ENCODE data around the gene ZNF575.
A peak's percentile ranks its signal among the peaks of the same experiment; 100 is the strongest.

The ZNF575 gene

GRCh38 chr19:43532962-43533545, at the start of gene ZNF575:
ZNF575 (plus strand) TSS chr19:43533188; CDS start chr19:43534423, 1,235 bp downstream.
- no peaks in the 10 kb centered on the region for H3K27me3 ChIP-seq (ENCODE audit: control insufficient read depth, insufficient read depth, low read length)
- H3K4me3 ChIP-seq (ENCODE audit: low read length), result peak within 1 kb of the TSS; percentile 58; the same call in 1 of the 2 replicates
- H3K9me3 ChIP-seq (ENCODE audit: control insufficient read depth, insufficient read depth, low read length), result no peaks in the 10 kb centered on the region
- WGBS (ENCODE audit: insufficient coverage, insufficient read length), result no CpG with 5 or more reads among the region's 47 CpGs
- peak within 1 kb of the TSS; percentile 6 for H3K27ac ChIP-seq (ENCODE audit: low read length)
- H3K36me3 ChIP-seq (ENCODE audit: control insufficient read depth, insufficient read depth, low read length), result no peaks in the 10 kb centered on the region
- DNase-seq (ENCODE audit: low read depth, low spot score), result peak; percentile 92
- no peaks in the 10 kb centered on the region; the same call in 1 of the 2 replicates for H3K4me1 ChIP-seq (ENCODE audit: control insufficient read depth, insufficient read depth, low read length)

GRCh38 chr19:43483281-43483680, 49.7 kb upstream of the ZNF575 start:
- Histone ChIP-seq H3K36me3 (ENCODE audit: control insufficient read depth, insufficient read depth, low read length) (no peaks in the 10 kb centered on the region), H3K4me3 (ENCODE audit: low read length) (no peak overlapping the region), H3K27me3 (ENCODE audit: control insufficient read depth, insufficient read depth, low read length) (no peaks in the 10 kb centered on the region), H3K9me3 (ENCODE audit: control insufficient read depth, insufficient read depth, low read length) (no peaks in the 10 kb centered on the region), H3K4me1 (ENCODE audit: control insufficient read depth, insufficient read depth, low read length) (no peaks in the 10 kb centered on the region), H3K27ac (ENCODE audit: low read length) (no peak overlapping the region)
- no peak for DNase-seq (ENCODE audit: low read depth, low spot score)
- WGBS (ENCODE audit: insufficient coverage, insufficient read length), result no CpG with 5 or more reads among the region's 6 CpGs

GRCh38 chr19:43485951-43486350, 47.0 kb upstream of the ZNF575 start:
- Histone ChIP-seq H3K36me3 (ENCODE audit: control insufficient read depth, insufficient read depth, low read length) (no peaks in the 10 kb centered on the region), H3K4me3 (ENCODE audit: low read length) (no peak overlapping the region), H3K27ac (ENCODE audit: low read length) (no peak overlapping the region), H3K27me3 (ENCODE audit: control insufficient read depth, insufficient read depth, low read length) (no peaks in the 10 kb centered on the region), H3K9me3 (ENCODE audit: control insufficient read depth, insufficient read depth, low read length) (no peaks in the 10 kb centered on the region), H3K4me1 (ENCODE audit: control insufficient read depth, insufficient read depth, low read length) (no peaks in the 10 kb centered on the region)
- DNase-seq (ENCODE audit: low read depth, low spot score), result no peak
- WGBS (ENCODE audit: insufficient coverage, insufficient read length), result no CpG with 5 or more reads among the region's 6 CpGs

- no peak overlapping the region for H3K27ac ChIP-seq (ENCODE audit: low read length)
- no peak for DNase-seq (ENCODE audit: low read depth, low spot score)
- WGBS (ENCODE audit: insufficient coverage, insufficient read length), result no CpG with 5 or more reads among the region's 7 CpGs
- no peak overlapping the region for H3K4me3 ChIP-seq (ENCODE audit: low read length)
- no peaks in the 10 kb centered on the region for H3K4me1 ChIP-seq (ENCODE audit: control insufficient read depth, insufficient read depth, low read length)
- H3K27me3 ChIP-seq (ENCODE audit: control insufficient read depth, insufficient read depth, low read length), result no peaks in the 10 kb centered on the region
- no peaks in the 10 kb centered on the region for H3K9me3 ChIP-seq (ENCODE audit: control insufficient read depth, insufficient read depth, low read length)
- H3K36me3 ChIP-seq (ENCODE audit: control insufficient read depth, insufficient read depth, low read length), result no peaks in the 10 kb centered on the region
Observed at GRCh38 chr19:43486412-43486811, 46.6 kb upstream of the ZNF575 start.

- WGBS (ENCODE audit: insufficient coverage, insufficient read length), result no CpG with 5 or more reads among the region's 8 CpGs
- no peaks in the 10 kb centered on the region for H3K27me3 ChIP-seq (ENCODE audit: control insufficient read depth, insufficient read depth, low read length)
- H3K27ac ChIP-seq (ENCODE audit: low read length), result no peak overlapping the region
Observed at GRCh38 chr19:43488179-43488578, 44.8 kb upstream of the ZNF575 start.

GRCh38 chr19:43489310-43489709, 43.7 kb upstream of the ZNF575 start:
- Histone ChIP-seq H3K4me1 (ENCODE audit: control insufficient read depth, insufficient read depth, low read length) (no peaks in the 10 kb centered on the region), H3K36me3 (ENCODE audit: control insufficient read depth, insufficient read depth, low read length) (no peaks in the 10 kb centered on the region), H3K9me3 (ENCODE audit: control insufficient read depth, insufficient read depth, low read length) (no peaks in the 10 kb centered on the region), H3K4me3 (ENCODE audit: low read length) (no peak overlapping the region), H3K27me3 (ENCODE audit: control insufficient read depth, insufficient read depth, low read length) (no peaks in the 10 kb centered on the region), H3K27ac (ENCODE audit: low read length) (no peak overlapping the region)
- no CpG with 5 or more reads among the region's 5 CpGs for WGBS (ENCODE audit: insufficient coverage, insufficient read length)
- DNase-seq (ENCODE audit: low read depth, low spot score), result no peak

More at GRCh38 chr19:43488179-43488578, 44.8 kb upstream of the ZNF575 start:
- DNase-seq (ENCODE audit: low read depth, low spot score), result no peak
- Histone ChIP-seq H3K36me3 (ENCODE audit: control insufficient read depth, insufficient read depth, low read length) (no peaks in the 10 kb centered on the region), H3K4me1 (ENCODE audit: control insufficient read depth, insufficient read depth, low read length) (no peaks in the 10 kb centered on the region), H3K9me3 (ENCODE audit: control insufficient read depth, insufficient read depth, low read length) (no peaks in the 10 kb centered on the region), H3K4me3 (ENCODE audit: low read length) (no peak overlapping the region)

GRCh38 chr19:43489979-43490599, 42.9 kb upstream of the ZNF575 start:
- H3K27ac ChIP-seq (ENCODE audit: low read length), result no peak overlapping the region
- no peaks in the 10 kb centered on the region for H3K27me3 ChIP-seq (ENCODE audit: control insufficient read depth, insufficient read depth, low read length)
- H3K4me1 ChIP-seq (ENCODE audit: control insufficient read depth, insufficient read depth, low read length), result no peaks in the 10 kb centered on the region
- no peaks in the 10 kb centered on the region for H3K9me3 ChIP-seq (ENCODE audit: control insufficient read depth, insufficient read depth, low read length)
- no peaks in the 10 kb centered on the region for H3K36me3 ChIP-seq (ENCODE audit: control insufficient read depth, insufficient read depth, low read length)
- DNase-seq (ENCODE audit: low read depth, low spot score), result no peak
- WGBS (ENCODE audit: insufficient coverage, insufficient read length), result no CpG with 5 or more reads among the region's 7 CpGs
- no peak overlapping the region for H3K4me3 ChIP-seq (ENCODE audit: low read length)

GRCh38 chr19:43490759-43491158, 42.2 kb upstream of the ZNF575 start:
- H3K9me3 ChIP-seq (ENCODE audit: control insufficient read depth, insufficient read depth, low read length), result no peaks in the 10 kb centered on the region
- H3K4me1 ChIP-seq (ENCODE audit: control insufficient read depth, insufficient read depth, low read length), result no peaks in the 10 kb centered on the region
- no peak overlapping the region for H3K4me3 ChIP-seq (ENCODE audit: low read length)
- H3K27ac ChIP-seq (ENCODE audit: low read length), result no peak overlapping the region
- H3K27me3 ChIP-seq (ENCODE audit: control insufficient read depth, insufficient read depth, low read length), result no peaks in the 10 kb centered on the region
- WGBS (ENCODE audit: insufficient coverage, insufficient read length), result no CpG with 5 or more reads among the region's 5 CpGs
- H3K36me3 ChIP-seq (ENCODE audit: control insufficient read depth, insufficient read depth, low read length), result no peaks in the 10 kb centered on the region
- DNase-seq (ENCODE audit: low read depth, low spot score), result no peak

GRCh38 chr19:43495082-43495481, 37.9 kb upstream of the ZNF575 start:
- H3K27ac ChIP-seq (ENCODE audit: low read length), result no peak overlapping the region
- no CpG with 5 or more reads among the region's 8 CpGs for WGBS (ENCODE audit: insufficient coverage, insufficient read length)
- H3K27me3 ChIP-seq (ENCODE audit: control insufficient read depth, insufficient read depth, low read length), result no peaks in the 10 kb centered on the region
- H3K36me3 ChIP-seq (ENCODE audit: control insufficient read depth, insufficient read depth, low read length), result 0 out of 2 replicates have a peak, but pooled peaks cover 4% of the 10 kb centered on the region
- H3K4me1 ChIP-seq (ENCODE audit: control insufficient read depth, insufficient read depth, low read length), result no peaks in the 10 kb centered on the region
- H3K4me3 ChIP-seq (ENCODE audit: low read length), result no peak overlapping the region
- DNase-seq (ENCODE audit: low read depth, low spot score), result no peak
- no peaks in the 10 kb centered on the region for H3K9me3 ChIP-seq (ENCODE audit: control insufficient read depth, insufficient read depth, low read length)

- H3K36me3 ChIP-seq (ENCODE audit: control insufficient read depth, insufficient read depth, low read length), result 0 out of 2 replicates have a peak, but pooled peaks cover 4% of the 10 kb centered on the region
- WGBS (ENCODE audit: insufficient coverage, insufficient read length), result no CpG with 5 or more reads among the region's 7 CpGs
- no peaks in the 10 kb centered on the region for H3K9me3 ChIP-seq (ENCODE audit: control insufficient read depth, insufficient read depth, low read length)
- no peak overlapping the region for H3K27ac ChIP-seq (ENCODE audit: low read length)
- 0 out of 2 replicates have a peak, but pooled peaks cover 4% of the 10 kb centered on the region for H3K4me1 ChIP-seq (ENCODE audit: control insufficient read depth, insufficient read depth, low read length)
- no peak overlapping the region for H3K4me3 ChIP-seq (ENCODE audit: low read length)
- no peak for DNase-seq (ENCODE audit: low read depth, low spot score)
- no peaks in the 10 kb centered on the region for H3K27me3 ChIP-seq (ENCODE audit: control insufficient read depth, insufficient read depth, low read length)
Observed at GRCh38 chr19:43496960-43497359, 36.0 kb upstream of the ZNF575 start.
